HG02623 (cell line): ENCODE results near the gene EHMT1.

Experiments used
- ATAC-seq: cut with Tn5 transposase; IDR thresholded peaks from one replicate; pipeline ENCODE4 v1.9.1; 2021; ENCODE audit warnings: moderate library complexity; ENCODE audit not compliant: unreplicated experiment

Gene EHMT1

DNA sequence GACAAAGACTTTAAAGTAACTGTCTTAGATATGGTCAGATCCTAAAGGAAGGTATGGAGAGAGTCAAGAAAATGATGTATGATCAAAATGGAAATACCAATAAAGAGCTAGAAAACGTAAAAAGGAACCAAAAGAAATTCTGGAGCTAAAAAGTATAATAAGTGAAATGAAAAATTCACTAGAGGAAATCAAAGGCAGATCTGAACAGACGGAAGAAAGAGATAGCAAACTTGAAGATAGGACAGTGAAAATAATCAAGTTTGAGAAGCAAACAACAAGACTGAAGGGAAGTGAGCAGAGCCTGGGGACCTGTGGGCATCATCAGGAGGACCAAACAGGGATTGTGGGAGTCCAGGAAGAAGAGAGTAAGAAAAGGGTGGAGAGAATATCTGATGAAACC, 115.4 kb downstream of the EHMT1 start:
- no peak for ATAC-seq

DNA sequence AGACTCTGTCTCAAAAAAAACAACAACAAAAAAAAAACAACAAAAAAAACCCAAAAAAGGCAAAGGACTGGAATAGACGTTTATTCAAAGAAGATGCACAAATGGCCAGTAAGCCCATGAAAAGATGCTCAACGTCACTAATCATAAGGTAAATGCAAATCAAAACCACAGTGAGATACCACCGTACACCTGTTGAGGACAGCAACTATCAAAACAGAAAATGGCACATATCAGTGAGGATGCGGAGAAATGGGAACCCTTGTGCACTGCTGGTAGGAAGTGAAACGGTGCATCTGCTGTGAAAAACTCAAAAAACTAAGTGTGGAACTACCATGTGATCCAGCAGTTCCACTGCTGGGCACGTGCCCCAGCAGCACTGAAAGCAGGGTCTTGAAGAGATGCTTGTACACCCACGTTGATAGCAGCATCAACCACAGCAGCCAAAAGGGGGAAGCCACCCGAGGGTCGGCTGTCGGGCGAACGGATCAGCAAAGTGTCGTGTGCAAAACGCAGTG, 119.4 kb downstream of the EHMT1 start:
- ATAC-seq, result peak; percentile 82

DNA sequence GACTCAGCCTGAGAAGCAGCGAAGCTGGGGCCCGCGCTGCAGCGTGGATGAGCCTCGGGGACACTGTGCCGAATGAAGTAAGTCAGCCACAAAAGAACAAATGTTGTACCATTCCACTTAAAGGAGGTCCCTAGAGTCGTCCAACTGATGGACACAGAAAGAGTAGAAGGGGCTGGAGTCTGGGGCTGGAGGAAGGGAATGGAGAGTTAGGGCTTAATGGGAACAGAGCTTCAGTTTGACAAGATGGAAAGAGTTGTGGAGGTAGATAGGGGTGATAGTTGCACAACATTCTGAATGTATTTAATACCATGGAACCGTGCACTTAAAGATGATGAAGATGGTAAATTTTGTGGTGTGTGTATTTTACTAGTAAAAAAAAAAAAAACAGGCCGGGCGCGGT, 119.9 kb downstream of the EHMT1 start:
- no peak for ATAC-seq

DNA sequence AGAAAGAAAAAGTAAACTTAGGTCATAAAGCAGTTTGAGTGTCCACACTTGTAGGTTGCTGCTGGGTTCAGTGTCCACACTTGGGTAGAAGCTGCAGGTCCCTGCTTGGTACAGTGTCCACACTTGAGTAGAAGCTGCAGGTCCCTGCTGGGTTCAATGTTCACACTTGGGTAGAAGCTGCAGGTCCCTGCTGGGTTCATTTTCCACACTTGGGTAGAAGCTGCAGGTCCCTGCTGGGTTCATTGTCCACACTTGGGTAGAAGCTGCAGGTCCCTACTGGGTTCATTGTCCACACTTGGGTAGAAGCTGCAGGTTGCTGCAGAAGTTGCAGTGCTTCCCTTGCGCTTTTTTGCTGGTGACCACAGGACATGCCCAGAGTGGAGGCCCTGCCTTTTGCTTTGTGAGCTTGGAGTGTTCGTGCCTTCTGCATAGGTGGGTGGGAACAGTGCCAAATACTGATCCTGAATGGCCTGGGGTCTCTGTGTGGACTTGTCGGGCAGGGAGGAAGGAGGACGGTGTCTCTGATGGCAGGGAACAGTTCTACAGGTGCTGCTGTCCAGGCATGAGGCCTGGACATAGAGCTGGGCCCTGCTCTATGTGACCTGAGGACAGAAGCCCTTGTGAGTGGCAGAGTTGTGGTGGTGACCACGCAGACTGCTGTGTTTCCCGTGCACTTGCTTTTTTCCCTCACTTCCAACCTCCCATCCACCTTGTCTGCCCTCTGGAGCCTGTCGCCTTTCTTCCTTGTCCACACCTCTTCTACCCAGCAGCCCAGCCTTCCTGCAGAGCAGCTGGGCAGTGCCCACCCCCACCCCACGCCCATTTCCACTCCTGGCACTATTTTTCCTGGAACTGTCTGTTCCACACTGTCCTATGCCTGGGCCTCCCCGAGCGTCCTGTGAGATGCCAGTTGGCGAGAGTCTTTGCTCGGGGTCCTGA, 120.8 kb downstream of the EHMT1 start:
- ATAC-seq, result no peak

DNA sequence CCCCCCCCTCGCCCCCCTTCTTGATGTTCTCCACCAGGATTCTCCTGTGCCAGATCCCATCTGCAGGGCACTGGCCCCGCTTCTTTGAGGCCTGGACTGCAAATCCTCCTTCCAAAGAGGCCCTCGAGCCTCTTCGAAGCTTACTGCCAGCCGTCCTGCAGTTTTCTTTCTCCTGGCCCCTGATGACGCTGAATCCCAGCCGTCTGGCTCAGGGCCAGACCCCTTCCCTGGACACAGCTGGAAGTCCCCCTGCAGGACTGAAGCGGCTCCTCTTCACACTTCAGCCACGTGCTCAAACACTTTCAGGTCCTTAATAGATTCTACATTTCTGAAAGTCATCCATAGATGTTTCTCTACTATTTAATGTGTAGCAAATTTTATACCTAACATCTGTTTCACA, 121.5 kb downstream of the EHMT1 start:
- no peak for ATAC-seq

DNA sequence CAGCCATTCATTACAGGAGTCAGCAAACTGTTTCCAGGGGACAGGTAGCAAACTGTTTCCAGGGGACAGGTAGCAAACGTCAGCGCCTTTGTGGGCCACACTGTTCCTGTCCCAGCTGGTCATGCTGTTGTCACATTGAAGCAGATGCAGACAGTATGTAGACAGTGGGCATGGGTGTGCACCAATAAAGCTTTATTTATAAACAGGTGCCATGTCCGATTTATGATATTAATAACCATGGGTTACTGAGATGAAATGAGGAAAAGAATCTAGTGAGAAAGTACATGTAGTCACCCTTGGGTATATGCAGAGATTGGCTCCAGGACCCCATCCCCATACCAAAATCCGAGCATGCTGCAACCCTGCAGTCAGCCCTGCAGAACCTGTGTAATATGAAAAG, 122.5 kb downstream of the EHMT1 start:
- ATAC-seq, result no peak

DNA sequence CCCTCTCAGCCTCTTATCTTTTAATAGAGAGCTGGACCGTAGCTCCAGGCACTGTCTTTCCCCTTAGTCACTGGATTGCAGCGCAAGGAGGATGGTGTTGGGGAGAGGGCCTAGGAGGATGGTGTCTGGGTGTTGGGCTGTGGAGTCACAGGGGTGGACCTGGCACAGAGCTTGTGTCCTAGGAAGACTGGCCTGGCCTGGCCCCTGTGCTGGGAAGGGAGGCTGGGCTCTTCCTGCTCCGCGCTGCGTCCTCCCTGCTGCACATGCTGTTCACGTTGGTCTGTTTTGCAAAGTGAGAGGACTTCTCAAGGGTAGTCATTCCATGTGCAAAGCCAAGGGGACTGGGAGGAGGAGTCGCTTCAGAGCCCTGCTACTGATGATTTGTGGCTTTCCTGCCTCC, 123.9 kb downstream of the EHMT1 start:
- ATAC-seq, result no peak

DNA sequence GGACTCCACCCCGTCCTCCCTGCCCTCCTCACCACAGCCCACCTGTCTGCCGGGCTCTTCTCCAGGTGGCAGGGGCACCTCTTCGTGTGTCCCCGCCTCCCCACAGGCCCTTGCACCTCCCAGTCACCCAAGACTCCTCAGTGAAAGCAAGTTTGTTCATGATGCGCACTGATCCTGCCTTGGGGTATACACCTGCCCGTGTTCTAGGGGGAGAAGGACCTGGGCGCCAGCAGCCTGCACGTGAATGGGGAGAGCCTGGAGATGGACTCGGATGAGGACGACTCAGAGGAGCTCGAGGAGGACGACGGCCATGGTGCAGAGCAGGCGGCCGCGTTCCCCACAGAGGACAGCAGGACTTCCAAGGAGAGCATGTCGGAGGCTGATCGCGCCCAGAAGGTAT, 124.9 kb downstream of the EHMT1 start:
- no peak for ATAC-seq

DNA sequence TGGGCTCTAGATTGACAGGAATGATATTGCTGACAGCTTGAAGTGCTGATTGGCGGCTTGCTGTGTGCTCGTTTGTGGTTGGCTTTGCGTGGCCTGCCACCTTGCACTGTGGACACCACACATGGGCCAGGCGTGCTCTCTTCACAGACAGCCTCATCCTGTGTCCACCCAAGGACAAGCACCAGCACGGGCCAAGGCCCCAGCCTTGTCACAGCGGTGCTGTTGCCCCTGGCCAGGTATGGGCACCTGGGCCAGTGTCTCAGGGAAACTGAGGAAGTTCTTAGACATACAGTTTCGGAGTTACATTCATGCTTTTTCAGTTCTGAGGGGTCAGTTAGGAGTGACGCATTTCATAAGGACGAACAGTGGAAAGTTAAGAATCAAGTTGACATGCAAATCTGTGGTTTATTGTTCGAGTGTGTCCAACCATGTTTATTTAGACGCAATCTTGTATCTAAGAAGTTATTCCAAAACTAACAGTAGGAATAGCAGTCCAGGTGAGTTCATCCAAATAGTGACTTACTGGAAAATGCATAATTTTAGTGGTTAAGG, 125.9 kb downstream of the EHMT1 start:
- ATAC-seq, result no peak

DNA sequence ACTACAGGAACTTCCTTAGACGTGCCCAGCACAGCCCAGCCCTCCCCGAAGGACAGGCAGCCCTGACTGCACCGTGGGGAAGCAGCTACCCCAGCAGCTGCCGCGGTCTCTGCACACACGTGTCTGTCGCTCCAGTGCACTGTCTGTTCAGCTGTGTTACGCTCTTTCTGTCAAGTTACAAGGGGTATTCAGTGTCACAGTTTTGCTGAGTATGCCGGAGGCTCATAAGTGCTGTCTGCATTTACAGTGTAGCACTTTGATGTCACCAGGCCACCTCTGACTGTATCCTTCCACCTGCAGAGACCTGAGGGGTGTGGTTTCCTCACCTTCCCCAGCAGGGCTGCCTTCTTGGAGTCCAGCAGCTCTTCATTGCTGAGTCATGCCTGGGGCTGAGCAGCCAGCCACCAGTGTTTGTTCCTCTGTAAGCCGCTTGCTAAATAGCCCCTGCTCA, 126.8 kb downstream of the EHMT1 start:
- peak; percentile 72 for ATAC-seq

DNA sequence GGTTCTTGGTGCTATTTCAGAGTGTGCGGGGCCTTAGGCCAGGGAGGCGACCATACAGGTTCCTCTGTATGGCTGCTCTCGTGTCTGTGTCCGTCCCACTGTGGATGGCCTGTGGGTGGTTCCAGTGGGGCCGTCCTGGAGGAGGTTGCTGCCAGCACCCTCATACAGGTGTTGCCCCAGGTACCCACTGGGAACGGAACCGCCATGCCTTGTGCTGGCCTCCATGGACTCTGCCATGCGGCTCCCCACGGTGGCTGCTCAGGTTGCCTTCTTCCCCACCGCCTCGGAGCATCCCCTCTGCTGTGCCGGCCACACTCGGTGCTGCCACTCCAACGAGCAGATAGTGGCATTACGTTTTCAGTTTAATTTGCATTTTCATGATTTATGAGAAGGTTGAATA, 129.5 kb downstream of the EHMT1 start:
- no peak for ATAC-seq

DNA sequence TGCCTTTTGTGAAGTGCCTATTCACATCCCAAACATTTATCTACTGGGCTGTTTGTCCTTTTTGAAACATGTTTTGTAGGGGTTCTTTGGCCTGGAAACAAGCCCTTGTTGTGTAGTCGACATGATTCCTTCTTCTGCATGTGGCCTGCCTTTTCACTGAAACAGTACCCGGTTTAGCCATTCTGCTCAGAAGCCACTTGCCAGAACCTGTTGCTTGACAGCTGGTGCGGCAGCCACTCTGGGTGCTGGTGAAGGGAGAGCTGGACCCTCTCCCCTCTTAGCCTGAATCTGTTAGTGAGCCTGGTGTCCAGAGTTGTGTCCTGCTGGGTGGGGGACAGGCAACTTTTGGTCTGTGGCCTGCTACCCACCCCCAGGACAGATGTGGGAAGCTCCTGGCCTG, 129.9 kb downstream of the EHMT1 start:
- ATAC-seq, result no peak

DNA sequence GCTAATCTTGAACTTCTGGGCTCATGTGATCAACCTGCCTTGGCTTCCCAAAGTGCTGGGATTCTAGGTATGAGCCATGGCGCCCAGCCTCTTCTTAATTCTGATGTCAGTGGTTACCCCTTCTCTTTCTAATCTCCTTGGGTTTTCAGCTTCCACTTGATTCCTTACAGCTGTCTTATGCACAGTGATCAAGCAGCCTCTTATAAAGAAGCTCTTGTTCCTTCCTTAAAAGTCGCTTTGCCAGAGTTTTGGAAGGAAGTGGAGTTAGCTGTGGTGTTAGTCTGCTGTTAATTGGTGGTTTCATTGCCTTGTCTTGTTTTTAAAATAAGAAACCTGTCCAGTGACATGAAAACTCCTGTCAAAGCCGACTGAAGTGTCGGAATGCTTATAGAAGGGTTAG, 130.7 kb downstream of the EHMT1 start:
- ATAC-seq, result no peak

DNA sequence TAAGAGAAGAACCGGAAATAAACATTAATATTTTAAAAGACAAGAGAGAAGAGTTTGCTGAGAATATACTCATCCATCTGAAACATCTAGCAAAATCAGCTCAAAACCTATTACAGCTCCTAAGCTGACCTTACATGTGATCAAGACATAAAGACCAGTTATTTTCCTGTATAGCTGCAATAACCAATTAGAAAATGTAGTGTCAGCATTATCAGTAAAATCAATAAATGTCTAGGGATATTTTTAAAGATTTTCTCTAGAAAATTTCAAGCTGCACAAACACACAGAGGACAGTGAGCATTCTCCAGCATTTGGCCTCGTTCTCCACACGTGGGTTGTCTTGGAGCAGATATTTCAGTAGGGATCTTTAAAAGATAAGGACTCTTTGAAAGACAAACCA, 131.2 kb downstream of the EHMT1 start:
- no peak for ATAC-seq

DNA sequence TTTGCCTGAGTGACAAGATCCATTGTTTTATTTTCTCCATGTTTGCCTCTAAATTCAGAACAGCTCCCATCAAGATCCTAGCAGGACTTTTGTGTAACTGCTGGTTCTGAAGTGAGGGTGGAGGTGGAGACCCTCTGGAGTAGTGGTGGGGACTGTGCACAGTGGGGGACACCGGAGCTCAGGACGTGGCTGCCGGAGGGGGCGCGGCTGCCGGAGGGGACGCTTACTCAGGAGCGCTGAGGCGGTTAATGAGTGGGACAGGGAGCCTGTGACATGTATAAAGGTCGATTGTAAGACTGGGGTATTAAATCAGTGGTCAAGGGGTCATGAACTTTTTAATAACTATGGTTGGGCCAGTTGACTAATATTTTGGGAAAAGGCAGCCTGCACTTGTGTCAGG, 131.8 kb downstream of the EHMT1 start:
- ATAC-seq, result no peak

DNA sequence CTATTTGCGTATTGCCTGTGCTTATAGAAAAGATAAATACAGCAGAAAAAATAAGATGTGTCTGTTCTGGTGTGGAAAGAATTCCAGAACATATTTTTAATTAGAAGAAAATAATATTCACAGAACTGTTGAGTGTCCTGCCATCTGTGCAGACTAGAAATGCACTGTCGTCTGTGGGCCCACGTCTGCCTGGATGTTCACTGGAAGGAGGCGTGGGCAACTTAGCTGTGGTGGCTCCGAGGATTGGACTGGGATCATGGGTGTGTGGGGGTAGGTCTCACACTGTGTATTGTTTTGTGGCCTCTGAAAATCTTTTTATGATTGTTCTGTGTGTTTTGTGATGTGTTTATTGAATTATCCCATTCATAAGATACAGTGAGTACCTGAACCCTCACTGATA, 132.8 kb downstream of the EHMT1 start:
- no peak for ATAC-seq

DNA sequence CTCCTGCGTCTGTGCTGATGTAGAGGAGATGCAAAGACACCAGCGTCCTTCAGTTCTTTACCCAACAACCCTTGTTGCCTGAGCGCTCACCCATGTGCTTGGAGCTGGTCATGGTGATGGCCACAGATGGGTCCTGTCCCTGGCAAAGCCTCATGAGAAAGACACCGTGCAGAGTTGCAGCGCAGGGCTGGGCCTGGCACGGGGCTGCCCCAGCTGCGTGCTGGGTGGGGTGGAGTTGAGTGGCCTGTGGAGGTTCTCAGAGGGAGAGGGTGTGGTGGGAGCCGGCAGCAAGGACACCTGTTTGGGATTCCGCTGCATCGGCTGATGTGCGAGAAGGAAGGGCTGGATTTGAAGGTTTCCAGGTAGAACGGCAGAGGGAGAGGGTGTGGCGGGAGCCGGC, 133.6 kb downstream of the EHMT1 start:
- ATAC-seq, result no peak

DNA sequence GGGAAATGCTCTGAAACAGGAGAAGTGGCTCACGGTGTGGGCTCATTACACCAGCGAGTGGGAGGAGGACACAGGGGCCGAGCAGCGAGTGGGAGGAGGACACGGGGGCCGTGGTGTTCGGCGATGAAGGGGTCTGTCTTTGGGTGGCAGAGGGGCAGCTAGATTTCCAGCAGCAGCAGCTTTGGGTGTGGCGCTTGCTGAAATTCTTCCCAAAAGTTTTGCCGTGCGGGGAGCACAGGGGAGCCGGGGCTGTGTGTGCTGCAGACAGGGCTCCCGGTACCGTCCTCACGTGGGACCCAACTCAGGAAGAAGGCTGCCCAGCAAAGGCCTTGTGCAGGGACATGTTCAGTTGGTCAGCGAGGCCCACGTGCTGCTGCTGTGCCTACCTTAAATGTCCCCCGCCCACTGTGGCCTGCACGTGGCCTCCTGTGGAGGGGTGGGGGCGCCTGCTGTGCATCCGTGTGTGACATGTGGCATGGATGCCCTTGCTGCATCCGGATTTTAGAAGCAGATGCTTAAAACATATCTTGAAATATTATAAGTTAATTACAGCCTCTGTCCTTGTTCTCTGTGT, 134.5 kb downstream of the EHMT1 start:
- no peak for ATAC-seq

DNA sequence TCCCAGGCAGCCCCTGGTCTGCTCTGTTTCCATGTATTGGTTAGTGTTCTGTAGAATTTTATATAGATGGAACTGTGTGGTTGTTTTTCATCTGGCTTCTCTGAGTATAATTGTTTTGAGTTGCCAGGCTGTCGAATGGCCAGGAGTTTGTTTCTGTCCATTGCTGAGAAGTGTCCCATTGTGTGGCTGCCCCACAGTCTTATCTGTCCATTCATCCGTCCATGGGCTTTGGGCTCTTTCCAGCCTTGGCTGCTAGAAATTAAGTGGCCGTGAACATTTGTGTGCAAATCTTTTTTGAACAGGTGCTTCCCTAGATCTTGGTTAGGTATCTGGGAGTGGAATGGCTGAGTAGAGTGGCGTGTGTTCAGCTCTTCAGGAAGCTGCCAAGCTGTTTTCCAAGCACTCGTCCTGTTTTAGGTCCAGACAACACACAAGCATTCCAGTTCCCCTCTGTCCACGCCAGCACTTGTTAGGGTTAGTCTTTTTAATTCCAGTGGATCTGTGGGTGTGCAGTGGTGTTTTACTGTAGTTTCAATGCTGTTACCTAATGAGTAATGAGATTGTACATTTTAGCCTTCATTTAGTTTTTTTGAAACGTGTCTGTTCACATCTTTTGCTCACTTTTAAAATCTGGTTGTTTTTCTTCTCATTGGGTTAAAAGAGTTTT, 136.6 kb downstream of the EHMT1 start:
- ATAC-seq, result no peak

DNA sequence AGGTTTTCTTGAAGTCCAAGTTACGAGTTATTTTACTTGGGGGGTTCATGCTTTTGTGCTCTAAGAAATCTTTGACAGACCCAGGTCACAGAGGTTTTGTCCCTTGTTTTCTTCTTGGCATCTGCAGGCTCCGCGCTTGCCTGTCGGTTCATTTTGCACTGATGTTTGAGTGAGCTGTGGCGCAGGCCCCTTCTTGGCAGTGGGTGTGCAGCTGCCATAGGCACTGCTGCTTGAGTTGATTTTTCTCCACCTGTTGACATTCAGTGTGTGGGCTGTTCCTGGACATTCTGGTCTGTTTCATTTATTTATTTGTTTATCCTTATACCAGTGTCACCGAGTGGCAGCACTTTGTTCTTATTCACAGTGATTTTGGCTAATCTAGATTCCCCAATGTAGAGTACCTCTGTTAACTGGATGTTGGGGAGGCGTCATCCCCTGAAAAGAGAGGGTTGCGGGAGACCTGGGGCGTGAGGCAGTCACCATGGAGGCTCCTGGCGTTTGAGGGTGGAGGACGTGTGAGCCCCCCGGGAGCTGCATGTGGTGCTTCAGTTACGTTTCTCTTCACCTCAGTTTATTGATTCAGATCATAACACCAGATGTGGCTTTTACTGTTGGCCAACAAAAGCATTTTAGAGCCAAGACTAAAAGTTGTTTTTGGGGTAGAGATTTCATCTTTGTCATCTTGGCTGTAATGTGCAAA, 137.4 kb downstream of the EHMT1 start:
- ATAC-seq, result no peak

DNA sequence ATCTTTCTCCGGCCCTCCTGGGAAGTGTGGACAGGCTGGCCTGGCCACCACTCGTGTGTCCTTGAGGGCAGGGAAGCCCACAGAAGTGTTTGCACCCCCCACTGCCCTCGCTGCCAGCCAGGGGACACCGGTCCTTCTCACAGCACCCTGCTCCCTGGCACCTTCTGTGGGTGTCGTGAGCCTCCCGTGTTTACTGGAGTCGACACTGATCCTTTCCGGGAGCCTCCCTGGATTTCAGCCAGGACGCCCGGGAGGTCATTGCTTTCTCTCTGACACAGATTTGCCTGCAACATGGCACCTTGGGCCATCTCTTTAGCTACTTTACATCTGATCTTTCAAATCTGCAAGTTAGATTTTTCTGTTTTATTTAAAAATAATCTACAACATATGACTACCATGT, 138.3 kb downstream of the EHMT1 start:
- no peak for ATAC-seq
